Trophoblast cell (in vitro differentiated cells and primary cell): ENCODE results near the gene KIAA1614.

ENCODE experiments used
- DNase-seq, 2 donors: peaks; one replicate each; pipeline ENCODE4 v3.0.0-alpha.2; 2016
- H2AFZ ChIP-seq: 2 replicates; pipeline ENCODE4 v1.6.1; 2013; ENCODE audit warnings: low read length, moderate library complexity, mild to moderate bottlenecking; ENCODE audit not compliant: insufficient read depth, poor library complexity
- H2AK5ac ChIP-seq: 2 replicates; pipeline ENCODE4 v1.6.1; 2013; ENCODE audit warnings: mild to moderate bottlenecking, low read length
- H2BK120ac ChIP-seq: 2 replicates; pipeline ENCODE4 v1.6.1; 2013; ENCODE audit warnings: low read length, mild to moderate bottlenecking, moderate library complexity; ENCODE audit not compliant: insufficient read depth, poor library complexity
- H2BK12ac ChIP-seq: 2 replicates; pipeline ENCODE4 v1.6.1; 2013; ENCODE audit warnings: mild to moderate bottlenecking, low read length, moderate library complexity
- H2BK5ac ChIP-seq: 2 replicates; pipeline ENCODE4 v1.6.1; 2013; ENCODE audit warnings: low read length, low read depth, moderate library complexity, mild to moderate bottlenecking; ENCODE audit not compliant: poor library complexity
- H3K14ac ChIP-seq: 2 replicates; pipeline ENCODE4 v1.6.1; 2013; ENCODE audit warnings: mild to moderate bottlenecking, low read length
- H3K18ac ChIP-seq: 2 replicates; pipeline ENCODE4 v1.6.1; 2013; ENCODE audit warnings: mild to moderate bottlenecking, low read length
- H3K23ac ChIP-seq: 2 replicates; pipeline ENCODE4 v1.6.1; 2013; ENCODE audit warnings: low read length
- H3K27ac ChIP-seq: 2 replicates; pipeline ENCODE4 v1.5.1; 2013; ENCODE audit warnings: low read depth, mild to moderate bottlenecking, inconsistent platforms, low read length, moderate library complexity
- H3K27me3 ChIP-seq: 2 replicates; pipeline ENCODE4 v1.6.1; 2013; ENCODE audit warnings: inconsistent platforms, mild to moderate bottlenecking, low read length, moderate library complexity; ENCODE audit not compliant: insufficient read depth
- H3K36me3 ChIP-seq, 2 experiments: 1 replicate in 1 of 2; 2 replicates in 1 of 2; pipeline ENCODE4 v1.6.1; 2013; ENCODE audit warnings: low read length in 2 of 2, mild to moderate bottlenecking in 2 of 2, moderate library complexity in 1 of 2; ENCODE audit not compliant: insufficient read depth in 2 of 2, control insufficient read depth in 1 of 2
- H3K4ac ChIP-seq: 2 replicates; pipeline ENCODE4 v1.6.1; 2013; ENCODE audit warnings: low read depth, mild to moderate bottlenecking, low read length, moderate library complexity
- H3K4me1 ChIP-seq, 2 experiments: 1 replicate in 1 of 2; 2 replicates in 1 of 2; pipeline ENCODE4 v1.6.1; 2013; ENCODE audit warnings: low read length in 2 of 2, mild to moderate bottlenecking in 2 of 2, moderate library complexity in 1 of 2; ENCODE audit not compliant: insufficient read depth in 2 of 2, control insufficient read depth in 1 of 2
- H3K4me2 ChIP-seq: 2 replicates; pipeline ENCODE4 v1.6.1; 2013; ENCODE audit warnings: inconsistent platforms, mild to moderate bottlenecking, low read length, moderate library complexity
- H3K4me3 ChIP-seq: 2 replicates; pipeline ENCODE4 v1.5.1; 2013; ENCODE audit warnings: mild to moderate bottlenecking, low read depth, low read length, inconsistent platforms
- H3K79me1 ChIP-seq: one replicate; pipeline ENCODE4 v1.6.1; 2013; ENCODE audit warnings: low read length
- H3K79me2 ChIP-seq: 2 replicates; pipeline ENCODE4 v1.6.1; 2013; ENCODE audit warnings: low read length, mild to moderate bottlenecking; ENCODE audit not compliant: control insufficient read depth, insufficient read depth, poor library complexity
- H3K9ac ChIP-seq: 2 replicates; pipeline ENCODE4 v1.6.1; 2013; ENCODE audit warnings: mild to moderate bottlenecking, low read length
- H3K9me3 ChIP-seq: 2 replicates; pipeline ENCODE4 v1.6.1; 2013; ENCODE audit warnings: low read depth, mild to moderate bottlenecking, control low read depth, inconsistent platforms, low read length; ENCODE audit not compliant: insufficient read depth
- H4K12ac ChIP-seq: 2 replicates; pipeline ENCODE4 v1.6.1; 2013; ENCODE audit warnings: low read depth, mild to moderate bottlenecking, low read length, moderate library complexity
- H4K8ac ChIP-seq: 2 replicates; pipeline ENCODE4 v1.6.1; 2013; ENCODE audit warnings: low read depth, mild to moderate bottlenecking, low read length, moderate library complexity
- H4K91ac ChIP-seq: one replicate; pipeline ENCODE4 v1.6.1; 2013; ENCODE audit warnings: low read depth, mild to moderate bottlenecking, low read length, moderate library complexity
- WGBS: extraction: QIAGEN DNeasy Blood & Tissue Kit; methylation state at CpG from one replicate; pipeline ENCODE4 v1.1.7; 2013; ENCODE audit warnings: missing lambda C conversion rate; ENCODE audit not compliant: insufficient read length, insufficient coverage; ENCODE audit errors: extremely low coverage; 5-methylcytosine and 5-hydroxymethylcytosine counted together

Gene KIAA1614

DNA sequence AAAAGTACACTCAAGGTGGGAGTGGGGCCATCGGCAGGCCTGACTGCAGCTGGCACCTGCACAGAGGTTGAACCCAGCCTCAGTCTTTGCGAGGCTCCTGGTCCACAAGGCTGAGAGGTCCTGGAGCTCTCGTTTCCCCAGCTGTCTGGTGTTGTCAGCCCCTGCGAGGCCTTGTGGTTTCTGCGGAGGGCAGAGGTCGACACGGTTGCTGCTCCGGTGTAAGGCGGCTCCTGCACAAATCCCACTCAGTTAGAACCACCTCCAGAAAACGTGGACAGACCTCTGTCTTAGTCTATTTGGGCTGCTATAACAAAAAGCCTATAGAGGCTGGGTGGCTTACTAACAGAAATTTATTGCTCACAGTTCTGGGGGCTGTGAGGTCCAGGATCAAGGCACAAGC, 5.8 kb downstream of the KIAA1614 start:
- no CpG with 5 or more reads among the region's 10 CpGs for WGBS

DNA sequence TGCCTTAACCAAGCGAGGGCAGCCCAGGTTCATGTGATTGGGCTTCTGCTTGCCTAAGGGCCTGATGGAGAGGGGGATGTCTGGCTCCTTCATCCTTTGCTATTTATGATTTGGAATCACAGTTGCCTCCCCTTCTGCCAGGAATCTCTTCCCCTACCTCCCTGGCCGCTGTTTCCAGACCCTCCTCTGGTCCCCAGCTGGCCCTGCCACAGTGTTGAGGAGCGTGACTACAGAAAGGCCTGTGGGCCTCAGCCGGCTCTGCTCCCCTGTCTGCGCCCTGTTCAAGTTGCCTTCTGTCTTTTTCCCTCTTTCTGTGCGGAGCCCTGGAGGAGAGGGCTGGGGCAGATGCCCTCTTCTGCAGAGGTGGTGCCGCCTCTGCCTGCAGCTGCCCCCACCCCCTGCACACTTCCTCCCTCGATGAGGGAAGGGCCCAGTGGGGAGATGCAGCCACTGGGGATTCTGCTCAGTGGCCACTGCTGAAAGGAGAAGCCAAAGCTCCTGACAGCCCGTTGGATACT, 6.5 kb downstream of the KIAA1614 start:
- WGBS = no CpG with 5 or more reads among the region's 9 CpGs
- Histone ChIP-seq H3K36me3 (no peaks in the 10 kb centered on the region), H2BK120ac (no peak overlapping the region), H3K4me1 (peaks cover 12 to 14% of the 10 kb centered on the region in 2 experiments), H3K79me2 (no peaks in the 10 kb centered on the region), H3K4me2 (no peak overlapping the region), H4K12ac (no peak overlapping the region), H3K14ac (no peak overlapping the region), H2AK5ac (no peak overlapping the region), H3K23ac (no peak overlapping the region), H3K9me3 (peaks cover 3% of the 10 kb centered on the region), H2BK12ac (no peak overlapping the region), H3K9ac (no peak overlapping the region), H3K79me1 (peaks cover 3% of the 10 kb centered on the region), H2AFZ (no peak overlapping the region), H2BK5ac (no peak overlapping the region), H3K18ac (no peak overlapping the region), H4K8ac (no peak overlapping the region), H3K27ac (no peak overlapping the region), H3K27me3 (no peaks in the 10 kb centered on the region), H3K4me3 (no peak overlapping the region), H4K91ac (no peak overlapping the region), H3K4ac (no peak overlapping the region)
- DNase-seq = no peak

More for the DNA sequence above, 5.8 kb downstream of the KIAA1614 start:
- Histone ChIP-seq H3K9me3 (peaks cover 3% of the 10 kb centered on the region), H3K14ac (no peak overlapping the region), H3K9ac (no peak overlapping the region), H3K4me3 (no peak overlapping the region), H3K27me3 (no peaks in the 10 kb centered on the region), H3K18ac (no peak overlapping the region), H4K91ac (no peak overlapping the region), H3K79me1 (peaks cover 3% of the 10 kb centered on the region), H2BK12ac (no peak overlapping the region), H3K79me2 (no peaks in the 10 kb centered on the region), H3K23ac (no peak overlapping the region), H3K36me3 (no peaks in the 10 kb centered on the region), H3K27ac (no peak overlapping the region), H3K4me2 (no peak overlapping the region), H4K8ac (no peak overlapping the region), H2BK120ac (no peak overlapping the region), H3K4ac (no peak overlapping the region), H2AK5ac (no peak overlapping the region), H2BK5ac (no peak overlapping the region), H4K12ac (no peak overlapping the region), H2AFZ (no peak overlapping the region), H3K4me1 (peaks cover 9 to 12% of the 10 kb centered on the region in 2 experiments)
- DNase-seq = no peak

DNA sequence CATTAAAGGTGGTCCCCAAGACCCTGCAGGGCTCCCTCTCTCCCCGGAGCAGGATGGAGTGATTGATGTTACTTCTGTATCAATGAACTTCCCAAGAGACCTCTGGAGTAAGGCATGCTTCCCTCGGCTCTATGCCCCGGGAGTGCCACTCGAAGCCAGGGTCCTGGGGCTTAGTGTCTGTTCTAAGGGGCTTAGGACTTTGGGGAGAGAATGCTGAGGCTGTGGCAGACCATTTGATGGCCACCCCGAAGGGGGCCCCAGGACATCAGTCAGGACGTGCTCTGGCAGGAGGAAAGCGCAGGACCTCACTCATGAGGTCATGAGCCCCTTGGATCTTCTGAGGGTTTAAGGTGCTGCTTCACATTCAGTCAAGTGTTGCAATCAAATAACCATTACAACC, 7.5 kb downstream of the KIAA1614 start:
- Histone ChIP-seq H3K36me3 (no peaks in the 10 kb centered on the region), H4K12ac (no peak overlapping the region), H3K27ac (no peak overlapping the region), H3K27me3 (no peaks in the 10 kb centered on the region), H4K8ac (no peak overlapping the region), H3K4me2 (no peak overlapping the region), H2BK12ac (no peak overlapping the region), H2BK120ac (no peak overlapping the region), H2BK5ac (no peak overlapping the region), H3K9me3 (peaks cover 3% of the 10 kb centered on the region), H2AFZ (no peak overlapping the region), H3K18ac (no peak overlapping the region), H3K14ac (no peak overlapping the region), H2AK5ac (no peak overlapping the region), H3K4me3 (no peak overlapping the region), H3K4ac (no peak overlapping the region), H3K79me1 (peaks cover 3% of the 10 kb centered on the region), H3K23ac (no peak overlapping the region), H3K9ac (no peak overlapping the region), H3K79me2 (no peaks in the 10 kb centered on the region), H4K91ac (no peak overlapping the region), H3K4me1 (peaks cover 12 to 14% of the 10 kb centered on the region in 2 experiments)
- no peak for DNase-seq
- WGBS = no CpG with 5 or more reads among the region's 7 CpGs

DNA sequence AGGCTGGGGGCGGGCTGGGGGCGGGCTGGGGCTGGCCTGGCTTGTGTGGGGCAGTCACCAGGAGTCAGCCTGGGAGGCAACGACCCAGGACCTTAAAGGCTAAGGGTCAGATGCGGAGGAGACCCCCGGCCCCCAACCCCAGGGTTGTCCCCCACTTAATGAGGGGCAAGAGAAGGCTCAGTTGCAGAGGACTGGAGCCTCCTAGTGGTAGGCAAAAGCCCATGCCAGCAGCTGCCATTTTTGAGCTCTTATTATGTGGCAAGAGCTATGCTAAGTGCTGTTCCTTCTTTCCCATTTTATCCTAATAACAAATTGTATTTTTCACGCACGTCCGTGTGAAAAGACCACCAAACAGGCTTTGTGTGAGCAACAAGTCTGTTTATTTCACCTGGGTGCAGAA, 8.0 kb downstream of the KIAA1614 start:
- WGBS = no CpG with 5 or more reads among the region's 8 CpGs
- Histone ChIP-seq H4K8ac (no peak overlapping the region), H4K91ac (no peak overlapping the region), H3K27me3 (no peaks in the 10 kb centered on the region), H3K36me3 (no peaks in the 10 kb centered on the region), H3K79me1 (peaks cover 3% of the 10 kb centered on the region), H3K14ac (no peak overlapping the region), H2AK5ac (no peak overlapping the region), H3K4me1 (peaks cover 12 to 14% of the 10 kb centered on the region in 2 experiments), H3K4me2 (no peak overlapping the region), H3K4me3 (no peak overlapping the region), H2BK12ac (no peak overlapping the region), H3K79me2 (no peaks in the 10 kb centered on the region), H3K23ac (no peak overlapping the region), H4K12ac (no peak overlapping the region), H3K9ac (no peak overlapping the region), H3K18ac (no peak overlapping the region), H2BK5ac (no peak overlapping the region), H3K9me3 (peaks cover 3% of the 10 kb centered on the region), H3K27ac (no peak overlapping the region), H3K4ac (no peak overlapping the region), H2AFZ (no peak overlapping the region), H2BK120ac (no peak overlapping the region)
- DNase-seq = peak in 1 of 2 donors; percentile 5
